Measurements from ENCODE around the gene CFAP77.
"Not testable (repeated sequence)": the region's sequence is repeated elsewhere in the genome, so short reads cannot be mapped to it uniquely, and the experiment has no call there.

The CFAP77 gene

GRCh38 chr9:132409828-132410528 is at the start of gene CFAP77:
Gene CFAP77, plus strand, starts transcription at chr9:132410211. Its CDS starts 61 bp downstream, at chr9:132410272.
- DNase-seq: peak; percentile 75

- DNase-seq: no peak
Observed at GRCh38 chr9:132364068-132364467, 45.9 kb upstream of the CFAP77 start.

GRCh38 chr9:132365986-132366385 is 44.0 kb upstream of the CFAP77 start:
- DNase-seq: no peak

GRCh38 chr9:132366481-132366880 is 43.5 kb upstream of the CFAP77 start:
- no peak for DNase-seq

- no peak for DNase-seq
Observed at GRCh38 chr9:132367613-132368313, 42.2 kb upstream of the CFAP77 start.

- no peak for DNase-seq
Observed at GRCh38 chr9:132369421-132369820, 40.6 kb upstream of the CFAP77 start.

DNA sequence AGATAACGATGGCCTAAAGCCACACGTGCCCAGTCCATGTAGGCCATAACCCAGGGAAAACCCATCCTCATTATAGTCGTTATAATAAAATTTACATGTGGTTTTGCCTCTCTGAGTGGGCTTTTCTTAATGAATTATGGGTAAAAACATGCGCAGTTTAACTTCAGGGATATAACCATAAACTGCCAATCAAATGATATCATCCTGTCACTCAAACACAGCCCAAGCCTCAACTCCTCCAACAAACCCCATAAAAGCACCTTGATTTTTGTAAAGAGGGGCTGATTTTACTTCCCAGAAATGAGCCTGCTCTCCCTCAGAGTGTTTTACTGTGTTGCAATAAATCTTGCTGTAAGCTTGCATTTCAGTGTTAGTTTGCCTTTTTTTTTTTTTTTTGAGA is 39.4 kb upstream of the CFAP77 start:
- no peak for DNase-seq

- DNase-seq: no peak
Observed at GRCh38 chr9:132372177-132373095, 37.6 kb upstream of the CFAP77 start.

- not testable (repeated sequence) for DNase-seq
Observed at GRCh38 chr9:132377769-132378168, 32.2 kb upstream of the CFAP77 start.

GRCh38 chr9:132378416-132378815 is 31.6 kb upstream of the CFAP77 start:
- peak; percentile 43 for DNase-seq

DNA sequence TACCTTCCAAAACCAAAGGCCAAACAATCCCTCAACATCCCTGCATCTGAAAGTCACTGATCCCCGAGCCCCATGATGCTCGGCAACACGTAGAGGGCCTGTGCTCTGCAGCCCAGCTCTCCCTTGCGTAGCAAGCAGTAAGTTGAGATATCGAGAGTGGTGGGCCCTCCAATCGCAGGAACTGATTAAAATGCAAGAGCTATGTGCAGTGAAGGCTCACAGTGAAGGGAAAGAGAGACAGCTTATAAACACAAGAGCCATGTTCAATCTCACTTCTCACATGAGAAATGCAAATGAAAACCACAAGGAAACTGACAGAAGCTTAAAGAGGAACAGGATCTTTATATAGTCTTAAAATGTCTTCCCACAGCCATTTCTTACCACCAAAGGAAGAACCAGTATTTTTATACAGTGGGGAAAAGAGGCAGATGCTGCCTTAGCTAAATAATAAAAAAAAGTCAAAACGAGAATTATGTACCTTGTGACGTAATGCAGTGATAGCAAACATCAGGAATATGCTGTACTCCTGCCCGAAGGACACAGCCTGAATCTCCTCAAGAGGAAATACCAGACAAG is 28.0 kb upstream of the CFAP77 start:
- DNase-seq: peak; percentile 51

DNA sequence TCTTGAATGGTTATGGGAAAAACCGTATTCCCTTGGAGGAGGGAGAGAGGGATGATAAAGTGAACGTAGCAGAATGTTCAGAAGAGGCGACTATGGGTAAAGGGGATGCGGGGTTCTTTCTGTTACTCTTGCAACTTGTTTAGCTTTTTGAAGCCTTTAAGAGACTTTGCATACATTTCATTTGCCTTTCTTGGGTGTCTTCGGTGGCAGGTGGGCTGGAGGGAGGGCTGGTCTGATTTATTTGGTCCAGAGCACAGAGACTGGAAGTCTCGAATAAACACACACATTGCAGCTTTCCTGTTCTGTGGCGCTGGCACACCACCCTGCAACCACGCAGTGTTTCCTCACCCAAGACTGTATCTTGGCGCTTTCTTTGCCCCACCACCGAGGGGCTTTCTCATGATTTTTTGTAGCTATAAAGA is 26.5 kb upstream of the CFAP77 start:
- peak; percentile 28 for DNase-seq

GRCh38 chr9:132384376-132384775 is 25.6 kb upstream of the CFAP77 start:
- DNase-seq: no peak

GRCh38 chr9:132387133-132387532 is 22.9 kb upstream of the CFAP77 start:
- DNase-seq: no peak

- DNase-seq: no peak
Observed at GRCh38 chr9:132390966-132391365, 19.0 kb upstream of the CFAP77 start.

DNA sequence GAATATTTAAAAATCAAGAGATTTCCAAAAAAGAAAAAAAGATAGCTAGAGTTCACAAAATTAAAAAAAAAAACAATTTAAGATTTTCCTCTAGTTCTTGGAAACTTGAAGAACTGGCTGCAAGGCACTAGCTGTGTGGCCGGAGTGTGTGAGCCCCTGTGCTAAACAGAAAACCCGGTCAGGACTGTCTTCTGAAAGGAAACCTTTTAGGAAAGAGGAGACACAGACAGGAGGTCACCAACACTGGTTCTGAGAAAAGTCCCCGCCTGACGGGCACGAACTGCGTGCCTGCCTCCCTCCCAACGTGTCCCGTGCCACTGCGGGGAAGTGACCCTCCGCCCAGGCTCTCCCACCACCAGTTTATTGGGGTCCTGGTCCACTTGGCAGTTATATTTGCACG is 18.6 kb upstream of the CFAP77 start:
- no peak for DNase-seq

GRCh38 chr9:132395560-132395959 is 14.5 kb upstream of the CFAP77 start:
- no peak for DNase-seq

- DNase-seq: no peak
Observed at GRCh38 chr9:132401824-132402223, 8.2 kb upstream of the CFAP77 start.

- no peak for DNase-seq
Observed at GRCh38 chr9:132404228-132404881, 5.7 kb upstream of the CFAP77 start.

DNA sequence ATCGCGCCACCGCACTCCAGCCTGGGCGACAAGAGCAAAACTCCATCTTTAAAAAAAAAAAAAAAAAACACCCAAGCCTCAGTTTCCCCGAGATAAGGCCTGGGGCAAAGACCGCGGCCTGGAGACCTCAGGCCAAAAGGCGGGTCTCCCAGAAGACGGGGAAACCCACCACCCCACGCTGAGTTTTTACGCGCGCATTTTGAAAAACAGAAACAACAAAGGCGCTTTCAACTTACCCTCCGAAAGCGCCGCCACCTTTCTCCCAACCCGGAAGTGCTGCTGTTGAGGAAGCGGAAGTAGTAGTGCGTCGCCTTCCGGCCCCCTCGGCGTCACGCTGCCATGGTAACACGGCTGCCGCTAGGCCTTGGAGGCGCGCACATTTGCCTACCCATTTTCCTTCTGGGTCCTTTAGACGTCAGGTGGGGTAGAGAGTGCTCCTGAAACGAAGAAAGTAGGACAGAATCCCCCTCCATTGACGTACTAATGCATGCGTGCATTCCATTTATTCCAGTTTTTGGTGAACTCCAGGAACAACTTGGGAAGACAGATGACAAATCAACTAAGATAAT is 3.4 kb upstream of the CFAP77 start, which contains the start of gene TTF1:
TSS of gene TTF1 (minus strand) at position 287 of the 569 bp plus-strand sequence. CDS start 4,019 bp downstream, outside the sequence.
- peak; percentile 94 for DNase-seq

DNA sequence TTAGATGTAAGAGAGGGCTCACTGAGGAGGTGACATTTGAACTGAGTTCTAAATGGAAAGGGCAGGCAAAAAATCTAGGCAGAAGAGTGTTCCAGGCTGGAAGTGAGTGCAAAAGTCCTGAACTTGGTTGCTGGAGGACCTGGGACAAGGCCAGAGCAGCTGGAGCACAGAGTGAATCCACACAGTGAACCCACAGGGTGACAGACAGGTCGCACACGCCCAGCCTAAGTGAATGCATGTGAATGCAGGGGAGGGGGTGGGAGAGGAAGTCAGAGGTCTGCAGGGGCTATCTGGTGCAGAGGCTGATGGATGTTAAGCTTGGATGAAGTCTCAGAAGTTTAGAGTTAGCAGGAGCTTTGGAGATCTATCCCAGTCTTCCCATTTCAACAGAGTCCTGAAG is 2.8 kb upstream of the CFAP77 start:
- DNase-seq: no peak

- DNase-seq: no peak
Observed at GRCh38 chr9:132408521-132408920, 1.5 kb upstream of the CFAP77 start.

Data from activated CD8-positive, alpha-beta memory T cell treated with anti-CD3 and anti-CD28 coated beads for 24 hours (primary cell).